Mesenchymal stem cell (in vitro differentiated cells and primary cell): ENCODE measurements around the gene SFXN5.

Source experiments
- DNase-seq: peaks from one replicate; pipeline ENCODE4 v3.0.0-alpha.2; 2013
- H2AFZ ChIP-seq: one replicate; pipeline ENCODE4 v1.6.1; 2013; ENCODE audit warnings: low read depth, mild to moderate bottlenecking, control low read depth, inconsistent platforms, low read length, moderate library complexity
- H2AK5ac ChIP-seq: 2 replicates; pipeline ENCODE4 v1.6.1; 2013; ENCODE audit warnings: low read length, moderate library complexity, mild to moderate bottlenecking, inconsistent platforms; ENCODE audit not compliant: severe bottlenecking
- H2BK120ac ChIP-seq: one replicate; pipeline ENCODE4 v1.6.1; 2013; ENCODE audit warnings: low read depth, mild to moderate bottlenecking, inconsistent platforms, low read length, moderate library complexity
- H2BK12ac ChIP-seq, 2 experiments: one replicate each; pipeline ENCODE4 v1.6.1; 2013; ENCODE audit warnings: inconsistent platforms in 2 of 2, low read length in 2 of 2, mild to moderate bottlenecking in 2 of 2, moderate library complexity in 2 of 2, control low read depth in 1 of 2
- H2BK15ac ChIP-seq: one replicate; pipeline ENCODE4 v1.6.1; 2013; ENCODE audit warnings: mild to moderate bottlenecking, low read depth, inconsistent platforms; ENCODE audit not compliant: poor library complexity, severe bottlenecking
- H2BK5ac ChIP-seq: 2 replicates; pipeline ENCODE4 v1.6.1; 2013; ENCODE audit warnings: low read depth, mild to moderate bottlenecking, low read length, control low read depth, inconsistent platforms; ENCODE audit not compliant: poor library complexity, severe bottlenecking
- H3K14ac ChIP-seq, 2 experiments: one replicate each; pipeline ENCODE4 v1.6.1; 2013; ENCODE audit warnings: inconsistent platforms in 2 of 2, low read length in 2 of 2, control low read depth in 1 of 2, mild to moderate bottlenecking in 1 of 2, moderate library complexity in 1 of 2
- H3K18ac ChIP-seq, 2 experiments: one replicate each; pipeline ENCODE4 v1.6.1; 2013; ENCODE audit warnings: inconsistent platforms in 2 of 2, low read length in 2 of 2, control low read depth in 1 of 2, low read depth in 1 of 2, mild to moderate bottlenecking in 1 of 2
- H3K23ac ChIP-seq, 2 experiments: one replicate each; pipeline ENCODE4 v1.6.1; 2013; ENCODE audit warnings: inconsistent platforms in 2 of 2, low read length in 2 of 2, mild to moderate bottlenecking in 2 of 2, moderate library complexity in 2 of 2, control low read depth in 1 of 2
- H3K27ac ChIP-seq: 2 replicates; pipeline ENCODE4 v1.5.1; 2013; ENCODE audit warnings: mild to moderate bottlenecking, moderate library complexity, low read length, control low read depth, inconsistent platforms; ENCODE audit not compliant: poor library complexity, severe bottlenecking
- H3K27me3 ChIP-seq, 2 experiments: 2 replicates each; pipeline versions ENCODE4 v1.6.1 to v1.7.0; 2013; ENCODE audit warnings: low read length in 2 of 2, mild to moderate bottlenecking in 2 of 2, moderate library complexity in 2 of 2, control low read depth in 1 of 2, inconsistent platforms in 1 of 2; ENCODE audit not compliant: control insufficient read depth in 1 of 2, insufficient read depth in 1 of 2
- H3K36me3 ChIP-seq, 2 experiments: 2 replicates each; pipeline versions ENCODE4 v1.6.1 to v1.7.0; 2013; ENCODE audit warnings: low read length in 2 of 2, control low read depth in 1 of 2, inconsistent platforms in 1 of 2, low read depth in 1 of 2, mild to moderate bottlenecking in 1 of 2; ENCODE audit not compliant: insufficient read depth in 2 of 2, control insufficient read depth in 1 of 2
- H3K4ac ChIP-seq, 2 experiments: one replicate each; pipeline ENCODE4 v1.6.1; 2013; ENCODE audit warnings: inconsistent platforms in 2 of 2, low read length in 2 of 2, mild to moderate bottlenecking in 2 of 2, moderate library complexity in 2 of 2, control low read depth in 1 of 2, low read depth in 1 of 2
- H3K4me1 ChIP-seq: 2 replicates; pipeline ENCODE4 v1.6.1; 2013; ENCODE audit warnings: low read depth, low read length, control low read depth; ENCODE audit not compliant: control insufficient read depth, insufficient read depth
- H3K4me2 ChIP-seq: 2 replicates; pipeline ENCODE4 v1.6.1; 2013; ENCODE audit warnings: low read length, mild to moderate bottlenecking, inconsistent platforms; ENCODE audit not compliant: poor library complexity, severe bottlenecking
- H3K4me3 ChIP-seq, 2 experiments: 2 replicates each; pipeline versions ENCODE4 v1.5.1 to v1.7.0; 2013; ENCODE audit warnings: low read length in 2 of 2, mild to moderate bottlenecking in 2 of 2, control low read depth in 1 of 2, low read depth in 1 of 2; ENCODE audit not compliant: insufficient read depth in 1 of 2
- H3K79me1 ChIP-seq: replicated peaks from 2 replicates; pipeline ENCODE4 v1.6.1; 2013; ENCODE audit warnings: mild to moderate bottlenecking, control low read depth, low read length, inconsistent platforms; ENCODE audit not compliant: poor library complexity, severe bottlenecking
- H3K9ac ChIP-seq: 2 replicates; pipeline ENCODE4 v1.7.0; 2013; ENCODE audit warnings: mild to moderate bottlenecking, low read length, moderate library complexity
- H3K9me3 ChIP-seq: 2 replicates; pipeline ENCODE4 v1.7.0; 2013; ENCODE audit warnings: mild to moderate bottlenecking, low read length; ENCODE audit not compliant: control insufficient read depth
- H4K8ac ChIP-seq: one replicate; pipeline ENCODE4 v1.6.1; 2013; ENCODE audit warnings: inconsistent platforms, mild to moderate bottlenecking, low read length, moderate library complexity
- H4K91ac ChIP-seq: one replicate; pipeline ENCODE4 v1.6.1; 2013; ENCODE audit warnings: mild to moderate bottlenecking, low read length, inconsistent platforms
- WGBS: methylation state at CpG from one replicate; pipeline ENCODE4 v1.1.7; 2013; ENCODE audit warnings: mixed read lengths; 5-methylcytosine and 5-hydroxymethylcytosine counted together

SFXN5 gene

DNA sequence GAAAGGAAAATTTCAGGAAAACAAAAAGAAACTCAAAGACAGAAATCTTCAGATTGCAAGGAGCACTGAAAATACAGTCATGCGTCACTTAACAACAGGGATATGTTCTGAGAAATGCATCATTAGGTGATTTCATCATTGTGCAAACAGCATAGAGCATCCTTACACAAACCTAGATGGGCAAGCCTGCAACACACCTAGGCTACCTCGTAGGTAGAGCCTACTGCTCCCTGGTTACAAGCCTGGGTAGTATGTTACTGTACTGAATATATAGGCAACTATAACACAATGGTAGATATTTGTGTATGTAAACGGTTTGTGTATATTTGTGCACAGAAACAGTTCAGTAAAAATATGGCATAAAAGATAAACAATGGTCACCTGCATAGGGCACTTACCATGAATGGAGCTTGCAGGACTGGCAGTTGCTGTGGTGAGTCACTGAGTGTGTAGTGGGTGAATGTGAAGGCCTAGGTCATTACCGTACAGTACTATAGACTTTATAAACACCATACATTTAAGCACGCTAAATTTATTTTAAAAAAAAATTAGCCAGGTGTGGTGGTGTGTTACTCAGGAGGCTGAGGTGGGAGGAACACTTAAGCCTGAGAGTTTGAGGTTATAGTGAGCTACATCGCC lies 33.4 kb downstream of the SFXN5 start:
- DNase-seq: no peak
- Histone ChIP-seq H2BK5ac (no peak overlapping the region), H3K9ac (no peak overlapping the region), H3K27ac (no peak overlapping the region), H4K8ac (no peak overlapping the region), H3K23ac (no peak overlapping the region), H3K27me3 (no peaks in the 10 kb centered on the region), H2AFZ (no peak overlapping the region), H3K36me3 (peaks cover 19 to 22% of the 10 kb centered on the region in 2 experiments), H2BK12ac (no peak overlapping the region), H3K9me3 (no peaks in the 10 kb centered on the region), H3K14ac (peak overlapping the region in 1 of 2 experiments; percentile 31), H4K91ac (no peak overlapping the region), H2AK5ac (no peak overlapping the region), H2BK15ac (no peak overlapping the region), H3K4me2 (no peak overlapping the region), H3K4me1 (peaks cover 5% of the 10 kb centered on the region), H2BK120ac (no peak overlapping the region), H3K4ac (no peak overlapping the region), H3K18ac (no peak overlapping the region), H3K4me3 (no peak overlapping the region), H3K79me1 (peaks cover 12% of the 10 kb centered on the region)
- WGBS: 84% methylated on average over 2 of the region's 6 CpGs

DNA sequence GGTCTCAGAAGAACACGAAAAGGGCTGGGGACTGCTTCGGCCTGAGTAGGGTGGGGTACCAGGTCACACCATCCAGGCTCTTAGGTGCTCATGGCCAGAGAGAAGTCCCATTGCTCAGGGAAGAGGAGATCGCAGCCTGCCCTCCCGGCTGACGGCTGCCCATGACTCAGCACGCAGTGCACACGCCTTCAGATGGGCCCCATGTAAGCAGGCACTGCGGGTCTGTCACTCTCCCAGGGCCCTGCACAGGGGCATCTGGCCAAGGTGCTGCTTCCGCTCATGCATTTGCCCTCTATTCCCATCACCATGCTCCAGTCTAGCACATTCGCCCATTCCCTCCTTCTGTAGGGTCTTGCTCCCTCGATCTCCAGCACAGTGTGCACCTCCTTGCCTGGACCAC lies 34.7 kb downstream of the SFXN5 start:
- no peak overlapping the region for H3K18ac ChIP-seq
- H3K4me1 ChIP-seq: peaks cover 5% of the 10 kb centered on the region
- no peak overlapping the region for H3K9ac ChIP-seq
- no peak overlapping the region for H4K8ac ChIP-seq
- H3K27ac ChIP-seq: no peak overlapping the region
- no peak overlapping the region for H4K91ac ChIP-seq
- no peak overlapping the region for H2AK5ac ChIP-seq
- no peak overlapping the region for H2AFZ ChIP-seq
- WGBS: 90% methylated on average over 11 of the region's 11 CpGs
- no peak overlapping the region for H3K14ac ChIP-seq
- no peak for DNase-seq
- no peaks in the 10 kb centered on the region for H3K27me3 ChIP-seq
- H2BK5ac ChIP-seq: no peak overlapping the region
- H3K36me3 ChIP-seq: peaks cover 19 to 22% of the 10 kb centered on the region in 2 experiments
- peaks cover 11% of the 10 kb centered on the region for H3K79me1 ChIP-seq
- no peaks in the 10 kb centered on the region for H3K9me3 ChIP-seq
- no peak overlapping the region for H2BK15ac ChIP-seq
- H3K4me2 ChIP-seq: no peak overlapping the region
- H3K23ac ChIP-seq: no peak overlapping the region
- no peak overlapping the region for H2BK12ac ChIP-seq
- no peak overlapping the region for H2BK120ac ChIP-seq
- no peak overlapping the region for H3K4ac ChIP-seq
- H3K4me3 ChIP-seq: no peak overlapping the region

DNA sequence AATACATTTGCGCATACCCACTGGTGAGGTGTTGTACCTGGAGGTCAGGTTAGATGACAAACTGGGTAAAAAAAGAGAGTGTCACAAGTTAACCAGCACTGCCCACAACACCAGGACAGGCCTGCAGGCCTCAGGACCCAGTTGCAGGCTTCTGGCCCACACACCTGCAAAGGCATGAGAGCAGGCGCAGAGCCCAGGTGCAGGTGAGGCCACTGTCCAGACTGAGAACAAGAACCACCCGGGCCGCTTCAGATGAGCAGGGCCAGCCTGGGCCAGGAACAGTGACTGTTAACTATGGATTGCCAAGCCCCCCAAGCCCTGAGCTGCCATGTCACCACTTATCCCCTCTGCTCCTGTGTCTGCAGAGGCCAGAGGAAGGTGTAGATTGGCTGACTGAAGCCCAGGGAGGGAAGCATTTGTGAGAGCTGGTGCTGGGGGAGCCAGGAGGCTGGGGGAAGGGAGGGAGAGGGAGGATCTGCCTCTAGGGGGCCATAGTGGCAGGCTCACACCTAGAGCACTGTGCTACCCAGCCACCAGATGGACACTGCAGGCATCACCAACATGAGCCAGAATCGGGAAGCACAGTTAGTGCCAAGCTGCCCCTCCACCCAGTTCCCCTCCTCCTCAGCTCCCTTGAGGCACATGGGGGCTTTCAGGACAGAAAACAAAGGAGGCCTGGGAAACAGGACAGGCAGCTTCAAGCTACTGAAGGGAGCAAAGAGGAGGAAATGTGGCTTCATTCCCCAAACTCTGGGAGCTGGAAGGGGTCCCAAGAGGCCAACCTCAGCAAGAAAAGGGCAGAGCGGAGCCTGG lies 35.4 kb downstream of the SFXN5 start:
- H3K4ac ChIP-seq: no peak overlapping the region
- H3K9ac ChIP-seq: no peak overlapping the region
- H3K18ac ChIP-seq: no peak overlapping the region
- no peak overlapping the region for H2BK120ac ChIP-seq
- no peaks in the 10 kb centered on the region for H3K27me3 ChIP-seq
- H3K14ac ChIP-seq: no peak overlapping the region
- no peak overlapping the region for H2BK15ac ChIP-seq
- H3K4me3 ChIP-seq: no peak overlapping the region
- H3K4me2 ChIP-seq: no peak overlapping the region
- no peak overlapping the region for H3K27ac ChIP-seq
- no peaks in the 10 kb centered on the region for H3K9me3 ChIP-seq
- H2BK12ac ChIP-seq: no peak overlapping the region
- peaks cover 18 to 23% of the 10 kb centered on the region in 2 experiments for H3K36me3 ChIP-seq
- H2AFZ ChIP-seq: no peak overlapping the region
- H3K79me1 ChIP-seq: peaks cover 12% of the 10 kb centered on the region
- no peak for DNase-seq
- H4K8ac ChIP-seq: no peak overlapping the region
- peaks cover 6% of the 10 kb centered on the region for H3K4me1 ChIP-seq
- H2AK5ac ChIP-seq: no peak overlapping the region
- no peak overlapping the region for H2BK5ac ChIP-seq
- 98% methylated on average over 6 of the region's 6 CpGs for WGBS
- no peak overlapping the region for H4K91ac ChIP-seq
- H3K23ac ChIP-seq: no peak overlapping the region

DNA sequence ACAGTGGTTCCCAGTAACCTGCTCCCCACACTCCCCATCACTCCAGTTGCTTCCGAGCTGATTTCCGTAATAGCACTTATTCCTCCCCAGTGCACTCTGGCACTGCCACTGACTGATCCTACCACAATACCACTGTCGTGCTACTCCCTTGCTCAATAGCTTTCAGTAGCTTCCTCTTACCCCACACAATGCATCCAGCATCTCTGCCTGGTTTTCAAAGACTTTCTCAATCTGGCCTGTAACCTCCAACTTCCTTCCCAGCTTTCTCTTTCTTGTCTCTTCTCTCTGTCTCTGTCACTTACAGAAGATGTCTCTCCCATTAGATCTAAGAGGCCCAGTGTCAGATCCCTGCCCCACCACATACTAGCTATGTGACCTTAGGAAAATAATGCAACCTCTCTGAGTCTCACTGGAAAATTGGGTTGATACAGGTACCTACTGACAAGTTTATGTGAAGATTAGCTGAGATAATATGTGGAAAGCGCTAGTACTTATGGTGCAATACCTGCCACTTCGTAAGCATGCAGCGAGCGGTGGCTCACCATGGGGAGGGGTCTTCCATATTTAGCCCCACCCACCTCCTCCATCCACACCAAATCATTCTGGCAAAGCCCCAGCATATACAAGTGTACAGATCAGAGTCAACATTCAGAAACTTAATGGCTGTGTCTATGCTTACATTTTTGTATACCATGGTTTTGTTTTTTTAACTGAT lies 36.7 kb downstream of the SFXN5 start:
- H3K9ac ChIP-seq: no peak overlapping the region
- no peak overlapping the region for H3K23ac ChIP-seq
- no peak overlapping the region for H3K27ac ChIP-seq
- H2BK120ac ChIP-seq: no peak overlapping the region
- no peak overlapping the region for H3K18ac ChIP-seq
- H3K9me3 ChIP-seq: no peaks in the 10 kb centered on the region
- no peak overlapping the region for H2AFZ ChIP-seq
- no peak overlapping the region for H2BK5ac ChIP-seq
- H3K14ac ChIP-seq: no peak overlapping the region
- no peak overlapping the region for H3K4ac ChIP-seq
- WGBS: 93% methylated on average over 4 of the region's 7 CpGs
- no peak overlapping the region for H2BK15ac ChIP-seq
- H3K4me2 ChIP-seq: no peak overlapping the region
- peaks cover 6 to 20% of the 10 kb centered on the region in 2 experiments for H3K36me3 ChIP-seq
- peaks cover 7% of the 10 kb centered on the region for H3K4me1 ChIP-seq
- no peak overlapping the region for H2AK5ac ChIP-seq
- peaks cover 13% of the 10 kb centered on the region for H3K79me1 ChIP-seq
- no peak overlapping the region for H4K91ac ChIP-seq
- no peaks in the 10 kb centered on the region for H3K27me3 ChIP-seq
- no peak for DNase-seq
- no peak overlapping the region for H3K4me3 ChIP-seq
- H2BK12ac ChIP-seq: no peak overlapping the region
- H4K8ac ChIP-seq: no peak overlapping the region
